MM.1S (cell line): ENCODE measurements around the gene ATP6V0A1.

Source experiments
- DNase-seq: peaks from one replicate; pipeline ENCODE4 v3.0.0-alpha.2; 2015
- H2AFZ ChIP-seq: fragments of 300-600 bp; sonication (generic); 2 replicates; pipeline ENCODE4 v1.6.0; 2016; ENCODE audit warnings: antibody characterized with exemption, low read length
- H3F3A ChIP-seq: fragments of 300-600 bp; sonication (generic); 2 replicates; pipeline ENCODE4 v1.6.1; 2016; ENCODE audit warnings: mild to moderate bottlenecking, antibody characterized with exemption, low read length, moderate library complexity, mixed read lengths; ENCODE audit not compliant: insufficient read depth
- H3K27ac ChIP-seq: fragments of 300-600 bp; sonication (generic); 2 replicates; pipeline ENCODE4 v1.5.1; 2016; ENCODE audit warnings: mild to moderate bottlenecking, low read length
- H3K27me3 ChIP-seq: fragments of 300-600 bp; sonication (generic); replicated peaks from 2 replicates; pipeline ENCODE4 v1.6.0; 2016; ENCODE audit warnings: low read length; ENCODE audit not compliant: insufficient read depth
- H3K36me3 ChIP-seq: fragments of 300-600 bp; sonication (generic); replicated peaks from 2 replicates; pipeline ENCODE4 v1.6.1; 2016; ENCODE audit warnings: mild to moderate bottlenecking, low read length, mixed read lengths; ENCODE audit not compliant: insufficient read depth
- H3K4me1 ChIP-seq: fragments of 300-600 bp; sonication (generic); 2 replicates; pipeline ENCODE4 v1.6.1; 2016; ENCODE audit warnings: low read length, mixed read lengths
- H3K4me2 ChIP-seq: fragments of 300-600 bp; sonication (generic); 2 replicates; pipeline ENCODE4 v1.6.0; 2016; ENCODE audit warnings: low read depth, low read length
- H3K4me3 ChIP-seq: fragments of 300-600 bp; sonication (generic); 2 replicates; pipeline ENCODE4 v1.5.1; 2016; ENCODE audit warnings: low read length, mixed read lengths
- H3K79me2 ChIP-seq: fragments of 300-600 bp; sonication (generic); 2 replicates; pipeline ENCODE4 v1.6.1; 2016; ENCODE audit warnings: mixed run types, low read length, mixed read lengths
- H3K9ac ChIP-seq: fragments of 300-600 bp; sonication (generic); 2 replicates; pipeline ENCODE4 v1.6.1; 2016; ENCODE audit warnings: low read length, mixed read lengths
- H3K9me2 ChIP-seq: fragments of 300-600 bp; sonication (generic); replicated peaks from 2 replicates; pipeline ENCODE4 v1.6.1; 2016; ENCODE audit warnings: mild to moderate bottlenecking, low read length, mixed read lengths; ENCODE audit not compliant: insufficient read depth
- H3K9me3 ChIP-seq: fragments of 300-600 bp; sonication (generic); replicated peaks from 2 replicates; pipeline ENCODE4 v1.6.1; 2016; ENCODE audit warnings: mild to moderate bottlenecking, low read length, mixed read lengths; ENCODE audit not compliant: insufficient read depth
- H4K20me1 ChIP-seq: fragments of 300-600 bp; sonication (generic); 2 replicates; pipeline ENCODE4 v1.6.1; 2016; ENCODE audit warnings: mild to moderate bottlenecking, low read length, moderate library complexity, mixed read lengths; ENCODE audit not compliant: insufficient read depth
- CTCF ChIP-seq: fragments of 300-600 bp; sonication (generic); IDR thresholded peaks from 2 replicates; pipeline ENCODE4 v1.5.1; 2016; ENCODE audit warnings: antibody characterized with exemption, low read length, mixed read lengths
- EZH2 ChIP-seq: fragments of 300-600 bp; sonication (generic); optimal IDR thresholded peaks from 2 replicates; pipeline ENCODE3; 2017; ENCODE audit warnings: low read depth, mild to moderate bottlenecking, antibody characterized with exemption, low read length, mixed read lengths
- EZH2phosphoT487 ChIP-seq: fragments of 300-600 bp; sonication (generic); IDR thresholded peaks from 2 replicates; pipeline ENCODE4 v1.6.1; 2018; ENCODE audit warnings: antibody characterized with exemption, low read length

ATP6V0A1 gene

GRCh38 chr17:42429726-42430447 lies 28.8 kb upstream of the ATP6V0A1 start:
- Histone ChIP-seq H3K9me3 (no peaks in the 10 kb centered on the region), H3K79me2 (no peaks in the 10 kb centered on the region), H3K4me1 (peaks cover 7% of the 10 kb centered on the region), H4K20me1 (no peaks in the 10 kb centered on the region), H3F3A (no peaks in the 10 kb centered on the region), H3K9ac (no peak overlapping the region), H3K4me3 (no peak overlapping the region), H3K27ac (no peak overlapping the region), H3K36me3 (no peaks in the 10 kb centered on the region), H3K27me3 (no peaks in the 10 kb centered on the region; the same call in 1 of the 2 replicates), H2AFZ (no peak overlapping the region), H3K4me2 (no peak overlapping the region), H3K9me2 (no peaks in the 10 kb centered on the region)
- DNase-seq: no peak
- TF ChIP-seq EZH2phosphoT487: no peak
- TF ChIP-seq EZH2: no peak
- no peak for TF ChIP-seq CTCF

GRCh38 chr17:42431758-42432161 lies 26.9 kb upstream of the ATP6V0A1 start:
- H3K27ac ChIP-seq: no peak overlapping the region
- no peaks in the 10 kb centered on the region for H3K9me2 ChIP-seq
- H3K79me2 ChIP-seq: no peaks in the 10 kb centered on the region
- no peaks in the 10 kb centered on the region for H3K27me3 ChIP-seq
- DNase-seq: no peak
- H3K4me1 ChIP-seq: peaks cover 7% of the 10 kb centered on the region
- H2AFZ ChIP-seq: no peak overlapping the region
- H3K4me3 ChIP-seq: no peak overlapping the region
- H3K4me2 ChIP-seq: no peak overlapping the region
- H3K9me3 ChIP-seq: no peaks in the 10 kb centered on the region
- no peaks in the 10 kb centered on the region for H4K20me1 ChIP-seq
- TF ChIP-seq EZH2phosphoT487: no peak
- TF ChIP-seq EZH2: no peak
- TF ChIP-seq CTCF: no peak
- H3F3A ChIP-seq: no peaks in the 10 kb centered on the region
- H3K9ac ChIP-seq: no peak overlapping the region
- no peaks in the 10 kb centered on the region for H3K36me3 ChIP-seq

- H2AFZ ChIP-seq: no peak overlapping the region
- no peak overlapping the region for H3K4me2 ChIP-seq
Measured at GRCh38 chr17:42436391-42436790, 22.3 kb upstream of the ATP6V0A1 start.

More at GRCh38 chr17:42436391-42436790, 22.3 kb upstream of the ATP6V0A1 start:
- Histone ChIP-seq H3K9ac (no peak overlapping the region), H3K9me2 (no peaks in the 10 kb centered on the region), H3F3A (no peaks in the 10 kb centered on the region), H3K36me3 (no peaks in the 10 kb centered on the region), H4K20me1 (no peaks in the 10 kb centered on the region), H3K27me3 (no peaks in the 10 kb centered on the region), H3K9me3 (no peaks in the 10 kb centered on the region), H3K4me3 (no peak overlapping the region), H3K4me1 (peaks cover 1% of the 10 kb centered on the region; the same call in 1 of the 2 replicates), H3K27ac (no peak overlapping the region), H3K79me2 (no peaks in the 10 kb centered on the region)
- TF ChIP-seq EZH2phosphoT487: no peak
- no peak for TF ChIP-seq EZH2
- no peak for TF ChIP-seq CTCF
- DNase-seq: no peak
